HCT116 (cell line): Measurements from ENCODE around the gene CACNA1E. TPM values are rescaled to one million over a fixed set of nuclear protein-coding genes. Genes with fewer than 3 reads are reported as not detected.

Experiments
- ATAC-seq: fragments of 200-7000 bp; cut with Tn5 transposase; 2 replicates; pipeline ENCODE4 v1.9.1; 2020; ENCODE audit warnings: mild to moderate bottlenecking, moderate library complexity
- BruUV-seq: library from RNA; stranded (reverse); fragments of 400-500 nt; replicated peaks from 2 replicates; lab custom pipeline; 2021; lab: Mats Ljungman, UMichigan
- CTCF ChIA-PET: fragments of 300-600 bp; sonication (Branson Sonifier 250); formaldehyde crosslinking; loops from one replicate; lab custom pipeline; 2021; ENCODE audit warnings: antibody characterized with exemption; lab: Charles Lee
- POLR2A ChIA-PET: fragments of 300-600, 350-600 bp; sonication (Branson Sonifier 250); formaldehyde crosslinking; loops from one replicate; lab custom pipeline; 2021; ENCODE audit warnings: antibody characterized with exemption; lab: Charles Lee
- RAD21 ChIA-PET, 2 experiments: fragments of 300-600 bp; sonication (Branson Sonifier 250); formaldehyde crosslinking; loops; one replicate each; lab custom pipeline; 2023; ENCODE audit warnings: low total read pairs in 2 of 2; ENCODE audit not compliant: uncharacterized antibody in 2 of 2, unreplicated experiment in 2 of 2, low non-redundant PET in 1 of 2; lab: Charles Lee
- DNase-seq: peaks from one replicate; pipeline ENCODE4 v3.0.0-alpha.2; 2010; ENCODE audit warnings: low read depth, low spot score
- H2AFZ ChIP-seq: fragments of 200-600 bp; shearing (Covaris generic), sonication (generic); 2 replicates; pipeline ENCODE4 v1.6.1; 2017; ENCODE audit warnings: low read depth, mixed run types, mixed read lengths, antibody characterized with exemption, low read length; ENCODE audit not compliant: poor library complexity, severe bottlenecking
- H3K27ac ChIP-seq: 2 replicates; pipeline ENCODE4 v1.5.1; 2012; ENCODE audit warnings: low read depth, low read length
- H3K27me3 ChIP-seq: fragments of 200-600 bp; sonication (generic); 2 replicates; pipeline ENCODE4 v1.6.1; 2016; ENCODE audit warnings: mixed run types, low read length, mixed read lengths; ENCODE audit not compliant: insufficient read depth
- H3K36me3 ChIP-seq, 2 experiments: fragments of 200-500 bp in 1 of 2; fragments of 200-600 bp in 1 of 2; sonication (Bioruptor generic) in 1 of 2; sonication (generic) in 1 of 2; 2 replicates each; pipeline versions ENCODE4 v1.5.1 to v1.6.1; 2014 to 2016; ENCODE audit warnings: low read length in 2 of 2, inconsistent platforms in 1 of 2, mixed read lengths in 1 of 2, mixed run types in 1 of 2; ENCODE audit not compliant: insufficient read depth in 2 of 2, control insufficient read depth in 1 of 2
- H3K4me1 ChIP-seq, 2 experiments: fragments of 200-600 bp in 1 of 2; sonication (generic) in 1 of 2; 2 replicates each; pipeline versions ENCODE4 v1.5.1 to v1.6.1; 2012 to 2017; ENCODE audit warnings: low read length in 2 of 2, inconsistent platforms in 1 of 2, mild to moderate bottlenecking in 1 of 2, mixed read lengths in 1 of 2, mixed run types in 1 of 2, moderate library complexity in 1 of 2; ENCODE audit not compliant: insufficient read depth in 2 of 2, control insufficient read depth in 1 of 2
- H3K4me2 ChIP-seq: fragments of 200-600 bp; sonication (generic); 2 replicates; pipeline ENCODE4 v1.6.1; 2017; ENCODE audit warnings: mixed run types, low read length, mixed read lengths
- H3K4me3 ChIP-seq, 2 experiments: fragments of 200-600 bp in 1 of 2; sonication (generic) in 1 of 2; replicated peaks in 1 of 2; 2 replicates each; pipeline ENCODE4 v1.5.1; 2011 to 2016; ENCODE audit warnings: low read length in 2 of 2, control low read depth in 1 of 2, low read depth in 1 of 2, mild to moderate bottlenecking in 1 of 2, mixed read lengths in 1 of 2, mixed run types in 1 of 2
- H3K79me2 ChIP-seq: fragments of 200-600 bp; sonication (generic); 2 replicates; pipeline ENCODE4 v1.6.1; 2017; ENCODE audit warnings: mild to moderate bottlenecking, mixed run types, low read length, moderate library complexity, mixed read lengths; ENCODE audit not compliant: insufficient read depth
- H3K9ac ChIP-seq: fragments of 200-600 bp; sonication (generic); 2 replicates; pipeline ENCODE4 v1.6.1; 2016; ENCODE audit warnings: low read length, mixed read lengths
- H3K9me2 ChIP-seq: fragments of 200-600 bp; sonication (generic), shearing (Covaris generic); 2 replicates; pipeline ENCODE4 v1.6.1; 2017; ENCODE audit warnings: mixed run types, mild to moderate bottlenecking, moderate library complexity; ENCODE audit not compliant: insufficient read depth
- H3K9me3 ChIP-seq, 2 experiments: fragments of 200-500 bp in 1 of 2; fragments of 200-600 bp in 1 of 2; sonication (Bioruptor generic) in 1 of 2; sonication (generic) in 1 of 2; 2 replicates each; pipeline ENCODE4 v1.6.1; 2014 to 2017; ENCODE audit warnings: low read length in 2 of 2, mixed read lengths in 2 of 2, inconsistent platforms in 1 of 2, low read depth in 1 of 2, mild to moderate bottlenecking in 1 of 2, mixed run types in 1 of 2, moderate library complexity in 1 of 2; ENCODE audit not compliant: control insufficient read depth in 1 of 2, insufficient read depth in 1 of 2
- H4K20me1 ChIP-seq: fragments of 200-600 bp; sonication (generic), shearing (Covaris generic); 2 replicates; pipeline ENCODE4 v1.6.1; 2017; ENCODE audit warnings: mixed run types, mild to moderate bottlenecking, moderate library complexity; ENCODE audit not compliant: insufficient read depth
- CBX3 ChIP-seq: IDR thresholded peaks from 2 replicates; pipeline ENCODE4 v1.6.1; 2012; ENCODE audit warnings: low read depth
- CEBPB ChIP-seq: IDR thresholded peaks from 2 replicates; pipeline ENCODE4 v1.6.1; 2012; ENCODE audit warnings: low read depth
- CTCF ChIP-seq, 3 experiments: fragments of 200-600 bp in 1 of 3; sonication (generic) in 1 of 3; IDR thresholded peaks in 2 of 3; conservative IDR thresholded peaks in 1 of 3; 2 replicates each; pipeline ENCODE4 v1.5.1; 2012 to 2017; ENCODE audit warnings: low read depth in 2 of 3, low read length in 2 of 3, antibody characterized with exemption in 1 of 3, borderline replicate concordance in 1 of 3, control low read depth in 1 of 3, mild to moderate bottlenecking in 1 of 3, mixed read lengths in 1 of 3, mixed run types in 1 of 3, moderate library complexity in 1 of 3; ENCODE audit not compliant: insufficient read depth in 1 of 3
- ELF1 ChIP-seq: IDR thresholded peaks from 2 replicates; pipeline ENCODE4 v1.6.1; 2012; ENCODE audit warnings: low read depth, borderline replicate concordance
- EZH2 ChIP-seq: fragments of 200-600 bp; sonication (generic); IDR thresholded peaks from 2 replicates; pipeline ENCODE4 v1.6.1; 2017; ENCODE audit warnings: antibody characterized with exemption, mixed run types
- TCF7L2 ChIP-seq: IDR thresholded peaks from 2 replicates; pipeline ENCODE4 v1.7.0; 2011; ENCODE audit warnings: borderline replicate concordance, inconsistent platforms; ENCODE audit not compliant: insufficient read depth, insufficient read length; ENCODE audit errors: extremely low read depth
- ZNF274 ChIP-seq: fragments of 200-500 bp; sonication (Bioruptor generic); IDR thresholded peaks from 2 replicates; pipeline ENCODE4 v1.6.1; 2014; ENCODE audit warnings: mild to moderate bottlenecking, low read depth, low read length, inconsistent platforms
- intact Hi-C: fragments of 100-400 bp; cut with micrococcal nuclease; formaldehyde crosslinking; loops from 2 replicates; pipeline ENCODE4 v1.10.0; 2022
- total RNA-seq: library from RNA; stranded (reverse); gene quantifications from one replicate; pipeline ENCODE4 v1.2.1, GENCODE V29; 2021; ENCODE audit not compliant: unreplicated experiment
- TF ChIP-seq, protein P1 (sequence below): IDR thresholded peaks from 2 replicates; pipeline ENCODE4 v1.6.1; 2012; ENCODE audit warnings: low read depth
- TF ChIP-seq, protein P2 (sequence below): IDR thresholded peaks from 2 replicates; pipeline ENCODE4 v1.6.1; 2011; ENCODE audit warnings: mild to moderate bottlenecking, low read length, moderate library complexity; ENCODE audit not compliant: insufficient replicate concordance; ENCODE audit errors: extremely low read depth

The CACNA1E gene
- total RNA-seq, 1 experiment from 2014 or later, result 0.02 TPM

DNA sequence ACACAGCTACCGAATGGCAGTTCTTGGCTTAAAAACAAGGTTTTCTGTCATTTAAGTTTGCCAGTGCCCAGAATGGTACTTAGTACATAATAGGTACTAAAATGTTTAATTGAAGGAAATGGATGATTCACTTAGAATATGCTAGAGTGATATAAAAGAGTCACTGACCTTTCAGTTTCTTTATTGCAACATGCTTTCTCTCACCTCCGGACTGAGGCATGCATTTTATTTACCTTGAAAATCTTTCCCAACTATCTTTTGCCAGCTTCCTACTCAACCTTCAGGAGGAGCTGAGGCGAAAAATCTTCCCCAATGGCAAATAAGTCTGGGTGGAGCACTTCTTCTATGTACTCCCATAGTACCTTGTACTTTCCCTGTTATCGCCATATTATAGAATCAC is 333.3 kb downstream of the CACNA1E start:
- DNase-seq, result no peak
- TF ChIP-seq CEBPB, result no peak
- TF ChIP-seq, protein P1, sequence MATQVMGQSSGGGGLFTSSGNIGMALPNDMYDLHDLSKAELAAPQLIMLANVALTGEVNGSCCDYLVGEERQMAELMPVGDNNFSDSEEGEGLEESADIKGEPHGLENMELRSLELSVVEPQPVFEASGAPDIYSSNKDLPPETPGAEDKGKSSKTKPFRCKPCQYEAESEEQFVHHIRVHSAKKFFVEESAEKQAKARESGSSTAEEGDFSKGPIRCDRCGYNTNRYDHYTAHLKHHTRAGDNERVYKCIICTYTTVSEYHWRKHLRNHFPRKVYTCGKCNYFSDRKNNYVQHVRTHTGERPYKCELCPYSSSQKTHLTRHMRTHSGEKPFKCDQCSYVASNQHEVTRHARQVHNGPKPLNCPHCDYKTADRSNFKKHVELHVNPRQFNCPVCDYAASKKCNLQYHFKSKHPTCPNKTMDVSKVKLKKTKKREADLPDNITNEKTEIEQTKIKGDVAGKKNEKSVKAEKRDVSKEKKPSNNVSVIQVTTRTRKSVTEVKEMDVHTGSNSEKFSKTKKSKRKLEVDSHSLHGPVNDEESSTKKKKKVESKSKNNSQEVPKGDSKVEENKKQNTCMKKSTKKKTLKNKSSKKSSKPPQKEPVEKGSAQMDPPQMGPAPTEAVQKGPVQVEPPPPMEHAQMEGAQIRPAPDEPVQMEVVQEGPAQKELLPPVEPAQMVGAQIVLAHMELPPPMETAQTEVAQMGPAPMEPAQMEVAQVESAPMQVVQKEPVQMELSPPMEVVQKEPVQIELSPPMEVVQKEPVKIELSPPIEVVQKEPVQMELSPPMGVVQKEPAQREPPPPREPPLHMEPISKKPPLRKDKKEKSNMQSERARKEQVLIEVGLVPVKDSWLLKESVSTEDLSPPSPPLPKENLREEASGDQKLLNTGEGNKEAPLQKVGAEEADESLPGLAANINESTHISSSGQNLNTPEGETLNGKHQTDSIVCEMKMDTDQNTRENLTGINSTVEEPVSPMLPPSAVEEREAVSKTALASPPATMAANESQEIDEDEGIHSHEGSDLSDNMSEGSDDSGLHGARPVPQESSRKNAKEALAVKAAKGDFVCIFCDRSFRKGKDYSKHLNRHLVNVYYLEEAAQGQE, result no peak
- TF ChIP-seq, all 23 proteins: peak for 0
- ChIA-PET CTCF (no interaction called here), RAD21 (no interaction called here), POLR2A (no interaction called here)
- Histone ChIP-seq H3K27ac (no peak overlapping the region), H3K9me3 (no peaks in the 10 kb centered on the region), H2AFZ (no peak overlapping the region), H3K9me2 (no peaks in the 10 kb centered on the region), H3K4me1 (no peaks in the 10 kb centered on the region), H3K27me3 (peaks cover 23% of the 10 kb centered on the region), H3K79me2 (no peaks in the 10 kb centered on the region), H4K20me1 (no peaks in the 10 kb centered on the region), H3K36me3 (no peaks in the 10 kb centered on the region), H3K9ac (no peak overlapping the region), H3K4me3 (no peak overlapping the region), H3K4me2 (no peak overlapping the region)
- no TSS peak for BruUV-seq
- intact Hi-C loops, result no loop called here
- no peak for ATAC-seq

GRCh38 chr1:181817091-181817490 is 333.8 kb downstream of the CACNA1E start:
- Histone ChIP-seq H3K9me3 (no peaks in the 10 kb centered on the region), H3K79me2 (no peaks in the 10 kb centered on the region), H3K4me2 (no peak overlapping the region), H4K20me1 (no peaks in the 10 kb centered on the region), H3K4me1 (no peaks in the 10 kb centered on the region), H3K9ac (no peak overlapping the region), H3K27ac (no peak overlapping the region), H3K4me3 (no peak overlapping the region), H3K36me3 (no peaks in the 10 kb centered on the region), H3K9me2 (no peaks in the 10 kb centered on the region), H2AFZ (no peak overlapping the region), H3K27me3 (peaks cover 22% of the 10 kb centered on the region)
- ATAC-seq (no peak), DNase-seq (no peak)
- ChIA-PET CTCF (no interaction called here), RAD21 (no interaction called here), POLR2A (no interaction called here)
- no TSS peak for BruUV-seq
- intact Hi-C loops, result no loop called here
- no peak for TF ChIP-seq ZNF274
- no peak for TF ChIP-seq CTCF (IDR thresholded peaks at IDR 0.05 in 2 of 3, conservative IDR thresholded peaks at IDR 0.05 in 1 of 3; ENCODE audit: borderline replicate concordance in 1 of 3, insufficient read depth in 1 of 3, low read depth in 2 of 3, low read length in 2 of 3)
- TF ChIP-seq TCF7L2, result no peak
- no peak for TF ChIP-seq ELF1
- no peak for TF ChIP-seq EZH2
- TF ChIP-seq, protein P2, sequence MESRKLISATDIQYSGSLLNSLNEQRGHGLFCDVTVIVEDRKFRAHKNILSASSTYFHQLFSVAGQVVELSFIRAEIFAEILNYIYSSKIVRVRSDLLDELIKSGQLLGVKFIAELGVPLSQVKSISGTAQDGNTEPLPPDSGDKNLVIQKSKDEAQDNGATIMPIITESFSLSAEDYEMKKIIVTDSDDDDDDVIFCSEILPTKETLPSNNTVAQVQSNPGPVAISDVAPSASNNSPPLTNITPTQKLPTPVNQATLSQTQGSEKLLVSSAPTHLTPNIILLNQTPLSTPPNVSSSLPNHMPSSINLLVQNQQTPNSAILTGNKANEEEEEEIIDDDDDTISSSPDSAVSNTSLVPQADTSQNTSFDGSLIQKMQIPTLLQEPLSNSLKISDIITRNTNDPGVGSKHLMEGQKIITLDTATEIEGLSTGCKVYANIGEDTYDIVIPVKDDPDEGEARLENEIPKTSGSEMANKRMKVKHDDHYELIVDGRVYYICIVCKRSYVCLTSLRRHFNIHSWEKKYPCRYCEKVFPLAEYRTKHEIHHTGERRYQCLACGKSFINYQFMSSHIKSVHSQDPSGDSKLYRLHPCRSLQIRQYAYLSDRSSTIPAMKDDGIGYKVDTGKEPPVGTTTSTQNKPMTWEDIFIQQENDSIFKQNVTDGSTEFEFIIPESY, result no peak
- no peak for TF ChIP-seq CBX3
